Measurements from ENCODE around the gene ACIN1.

DNA sequence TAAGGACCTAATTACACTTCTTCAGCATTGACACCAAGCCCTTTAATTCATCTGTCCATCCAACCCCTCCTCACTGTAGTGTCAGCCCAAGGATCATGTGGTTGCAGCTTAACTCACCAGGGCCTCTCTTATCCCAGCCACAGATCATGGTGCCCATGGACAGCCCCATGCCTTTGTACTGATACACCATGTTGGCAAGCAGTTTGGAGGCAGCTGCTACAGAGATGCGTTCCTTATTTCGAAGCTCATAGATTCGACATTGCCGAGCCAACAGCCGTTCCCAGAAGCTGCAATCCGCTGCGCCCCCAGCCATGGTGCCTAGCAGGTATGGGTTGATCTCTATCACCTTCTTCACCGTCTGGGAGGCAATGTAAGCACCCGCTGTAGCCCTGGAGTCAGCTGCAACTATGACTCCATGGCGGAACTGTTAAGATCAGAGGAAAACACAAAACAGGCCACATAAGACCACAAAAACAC is 61.6 kb downstream of the ACIN1 start:
- TF ChIP-seq EZH2 (IDR thresholded peaks at IDR 0.05), result no peak
- TF ChIP-seq POLR2AphosphoS5 (IDR thresholded peaks at IDR 0.05; ENCODE audit: borderline replicate concordance, low read depth, low read length), result no peak
- no peak for TF ChIP-seq FOXP2 (optimal IDR thresholded peaks at IDR 0.05; ENCODE audit: control extremely low read depth, extremely low read length, insufficient read depth)
